CD1c-positive myeloid dendritic cell (primary cell): ENCODE results near the gene AEBP1.
A peak's percentile ranks its signal among the peaks of the same experiment; 100 is the strongest.
"Not testable (repeated sequence)": the region's sequence is repeated elsewhere in the genome, so short reads cannot be mapped to it uniquely, and the experiment has no call there.

Experiments
- DNase-seq: peaks from one replicate; pipeline ENCODE4 v3.0.0-alpha.2; 2016; ENCODE audit errors: extremely low spot score

Gene AEBP1

DNA sequence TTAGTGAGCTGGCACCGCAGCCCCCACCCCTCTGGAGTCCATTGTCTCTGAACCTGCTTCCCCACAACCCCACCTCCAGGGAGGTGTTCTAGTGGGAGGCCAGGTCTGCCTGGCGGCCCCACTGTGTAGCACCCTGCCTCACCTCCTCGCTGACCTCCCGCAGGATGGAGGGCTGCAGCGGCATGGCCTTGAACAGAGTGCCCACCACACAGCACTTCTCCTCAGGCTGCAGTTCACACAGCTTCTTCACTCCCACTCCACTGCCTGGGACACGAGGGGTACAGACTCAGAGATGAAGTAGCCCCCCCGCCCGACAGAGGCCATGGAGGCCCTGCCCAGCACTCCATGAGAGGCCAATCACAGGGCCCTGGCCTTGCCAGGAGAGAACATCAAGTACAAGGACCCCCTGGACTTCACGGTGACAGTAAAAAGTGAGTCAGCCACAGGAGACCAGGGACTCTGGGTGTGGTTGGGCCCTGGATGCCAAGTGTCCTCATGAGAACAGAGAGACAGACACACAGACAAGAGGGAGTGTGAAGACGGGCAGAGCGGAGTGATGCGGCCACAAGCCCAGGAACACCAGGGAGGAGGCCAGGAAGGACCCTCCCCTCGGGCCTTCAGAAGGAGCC lies 13.8 kb downstream of the AEBP1 start:
- no peak for DNase-seq

DNA sequence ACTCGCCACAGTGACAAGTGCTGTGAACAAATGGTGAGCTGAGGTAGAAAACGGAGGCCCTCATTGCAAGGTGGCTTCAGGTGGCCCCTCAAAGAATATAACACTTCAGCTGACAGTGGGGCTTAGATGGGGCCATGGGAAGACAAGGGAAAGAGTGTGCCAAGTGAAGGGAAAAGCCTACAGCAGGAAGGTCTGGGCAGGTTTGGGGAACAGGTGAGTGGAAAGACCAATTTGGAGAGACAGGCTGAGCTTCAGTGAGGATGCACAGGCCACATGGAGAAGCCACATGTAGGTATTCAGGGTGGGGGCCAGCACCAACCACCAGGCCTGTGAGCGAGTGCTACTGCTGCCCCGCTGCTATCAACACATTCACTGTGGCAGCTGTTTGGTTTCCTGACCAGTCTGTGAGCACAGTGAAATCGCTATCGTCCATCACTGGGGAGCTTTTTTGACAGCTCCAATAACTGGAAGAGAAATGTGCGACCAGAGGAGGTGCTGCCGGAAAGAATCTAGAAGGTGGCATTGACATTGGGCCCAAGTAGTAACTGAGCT lies 15.8 kb downstream of the AEBP1 start:
- no peak for DNase-seq

DNA sequence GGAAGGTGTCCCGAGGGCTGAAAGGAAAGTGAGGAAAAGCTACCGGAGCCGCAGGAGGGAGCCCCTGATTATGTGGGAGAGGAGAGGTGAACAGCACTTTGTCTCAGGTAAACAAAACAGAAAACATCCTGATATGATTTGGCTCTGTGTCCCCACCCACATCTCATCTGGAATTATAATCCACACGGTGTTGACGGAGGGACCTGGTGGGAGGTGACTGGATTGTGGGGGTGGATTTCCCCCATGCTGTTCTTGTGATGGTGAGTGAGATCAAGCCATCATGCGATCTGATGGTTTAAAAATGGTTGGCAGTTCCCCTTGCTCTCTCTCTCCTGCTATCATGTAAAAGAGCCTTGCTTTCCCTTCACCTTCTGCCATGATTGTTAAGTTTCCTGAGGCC lies 16.2 kb downstream of the AEBP1 start:
- no peak for DNase-seq

DNA sequence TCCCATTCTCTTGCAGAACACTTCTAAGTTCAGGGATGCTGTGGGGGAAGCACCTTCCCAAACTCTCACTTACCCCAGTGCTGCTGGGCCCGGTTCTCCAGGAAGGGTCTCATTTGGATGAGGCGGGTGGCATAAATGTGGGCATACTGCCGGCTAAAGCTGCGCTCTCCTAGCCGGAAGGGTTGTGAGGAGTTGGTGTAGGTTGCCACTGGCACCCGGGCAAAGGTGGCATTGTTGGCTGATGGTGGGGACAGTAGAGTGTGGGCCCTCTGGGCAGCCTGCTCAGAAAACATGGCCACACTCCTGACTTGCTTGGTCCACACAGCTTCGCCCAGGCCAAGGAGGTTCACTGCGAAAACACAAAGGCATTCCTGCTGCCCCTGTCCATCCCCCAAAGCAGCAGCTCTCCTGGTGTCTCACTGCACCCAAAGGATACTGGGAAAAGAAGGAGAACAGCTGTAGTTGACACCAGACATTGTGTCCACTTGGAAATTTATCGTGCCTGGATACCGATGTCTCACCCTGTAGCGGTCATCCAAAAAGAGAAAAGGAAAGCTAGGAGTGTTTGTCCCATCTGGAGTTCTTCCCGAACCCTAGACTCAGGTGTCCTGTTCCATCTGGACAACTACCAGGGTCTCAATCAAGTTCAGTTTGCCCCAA lies 17.7 kb downstream of the AEBP1 start:
- DNase-seq, result no peak

DNA sequence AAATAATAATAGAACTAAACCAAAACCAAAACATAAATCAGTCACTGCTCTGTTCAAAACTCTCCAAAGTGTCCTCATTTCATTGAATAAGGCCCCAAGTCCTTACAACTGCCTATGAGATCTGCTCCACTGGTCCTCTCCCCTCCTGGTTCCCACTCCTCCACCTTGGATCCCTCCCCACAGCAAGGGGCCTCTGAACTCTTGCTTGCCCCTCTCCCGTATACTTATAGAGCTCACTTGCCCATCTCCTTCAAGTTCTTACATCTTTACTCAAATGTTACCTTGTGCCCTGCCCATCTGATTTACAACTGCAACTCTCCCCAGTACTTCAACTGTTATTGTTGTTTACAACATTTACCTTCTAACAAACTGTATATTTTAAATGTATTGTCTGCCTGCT lies 18.4 kb downstream of the AEBP1 start:
- no peak for DNase-seq

DNA sequence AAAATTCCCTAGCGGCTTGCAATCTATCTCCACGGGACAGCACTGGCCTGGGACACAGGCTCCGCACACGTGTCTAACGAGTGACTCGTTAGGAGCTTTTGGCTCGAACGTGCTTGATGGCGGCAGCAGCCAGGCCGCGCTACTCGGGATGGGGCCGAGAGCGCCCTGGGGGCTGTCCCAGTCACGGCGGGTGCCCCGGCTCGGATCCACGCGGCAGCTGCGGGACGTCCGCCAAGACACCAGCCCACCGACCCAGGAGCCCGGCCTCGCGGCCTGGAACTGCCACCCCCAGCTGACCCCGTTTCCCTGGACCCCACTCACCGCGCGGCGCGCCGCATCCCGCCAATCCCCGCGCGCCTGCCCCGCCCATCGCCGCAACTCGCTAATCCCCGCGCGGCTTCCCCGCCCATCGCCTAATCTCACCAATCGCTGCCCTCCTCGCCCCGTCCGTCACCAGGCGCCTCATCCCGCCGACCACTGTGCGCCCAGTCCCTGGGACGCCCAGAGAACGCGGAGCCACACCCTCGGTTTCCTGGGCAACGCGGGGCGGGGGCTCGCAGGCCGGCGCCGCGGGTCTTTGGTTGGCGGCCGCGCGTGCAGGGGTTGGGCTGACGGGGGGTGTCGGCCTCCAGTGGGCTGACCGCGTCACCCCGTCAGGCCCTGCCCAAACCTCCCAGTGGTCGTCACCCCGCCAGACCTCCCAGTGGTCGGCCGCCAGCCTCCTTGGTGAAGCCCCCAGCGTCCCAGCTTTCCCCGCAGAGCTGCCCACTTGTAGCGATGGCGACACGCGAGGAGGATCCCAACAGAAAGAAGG lies 19.3 kb downstream of the AEBP1 start, which contains the start of gene POLD2:
TSS of gene POLD2 (minus strand) at position 359 of the 814 bp plus-strand sequence. CDS start 1,495 bp downstream, outside the sequence.
- DNase-seq, result peak; percentile 97

DNA sequence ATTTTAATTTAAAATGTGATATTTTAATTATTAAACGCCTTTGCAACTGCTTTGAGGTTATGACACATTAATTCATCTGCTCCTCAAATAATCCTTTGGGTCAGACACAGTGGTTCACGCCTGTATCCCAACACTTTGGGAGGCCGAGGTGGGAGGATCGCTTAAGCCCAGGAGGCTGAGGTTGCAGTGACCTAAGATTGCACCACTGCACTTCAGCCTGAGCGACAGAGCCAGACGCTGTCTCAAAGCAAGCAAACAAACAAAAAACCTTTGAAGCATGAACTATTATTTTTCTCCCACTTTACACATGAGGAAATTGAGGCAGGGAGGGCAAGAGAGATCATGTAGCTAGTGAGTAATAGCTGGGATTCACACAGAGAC lies 20.7 kb downstream of the AEBP1 start:
- DNase-seq, result no peak

DNA sequence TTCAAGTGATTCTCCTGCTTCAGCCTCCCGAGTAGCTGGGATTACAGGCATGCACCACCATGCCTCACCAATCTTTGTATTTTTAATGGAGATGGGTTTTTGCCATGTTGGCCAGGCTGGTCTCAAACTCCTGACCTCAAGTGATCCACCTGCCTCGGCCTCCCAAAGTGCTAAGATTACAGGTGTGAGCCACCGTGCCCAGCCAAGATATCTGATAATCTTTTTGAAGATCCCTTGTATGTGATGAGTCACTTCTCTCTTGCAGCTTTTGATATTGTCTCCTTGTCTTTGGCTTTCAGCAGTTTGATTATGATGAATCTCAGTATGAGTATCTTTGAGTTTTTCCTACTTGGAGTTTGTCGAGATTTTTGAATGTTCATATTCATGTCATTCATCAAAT lies 22.4 kb downstream of the AEBP1 start:
- not testable (repeated sequence) for DNase-seq

DNA sequence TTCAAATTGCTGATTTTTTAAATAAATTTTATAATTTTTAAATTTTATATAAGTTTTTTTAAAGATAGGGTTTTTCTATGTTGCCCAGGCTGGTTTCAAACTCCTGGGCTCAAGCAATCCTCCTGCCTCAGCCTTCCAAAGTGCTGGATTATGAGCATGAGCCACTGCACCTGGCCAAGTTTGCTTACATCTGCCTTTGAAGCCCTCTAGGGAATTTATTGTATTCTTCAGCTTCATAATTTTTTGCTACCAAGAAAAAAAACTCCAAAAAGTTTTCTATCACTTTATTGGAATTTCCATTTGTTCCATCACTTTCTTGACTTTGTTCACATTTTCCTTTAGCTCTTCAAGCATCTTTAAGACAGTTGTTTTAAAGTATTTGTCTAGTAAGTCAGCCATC lies 23.0 kb downstream of the AEBP1 start:
- DNase-seq, result no peak

DNA sequence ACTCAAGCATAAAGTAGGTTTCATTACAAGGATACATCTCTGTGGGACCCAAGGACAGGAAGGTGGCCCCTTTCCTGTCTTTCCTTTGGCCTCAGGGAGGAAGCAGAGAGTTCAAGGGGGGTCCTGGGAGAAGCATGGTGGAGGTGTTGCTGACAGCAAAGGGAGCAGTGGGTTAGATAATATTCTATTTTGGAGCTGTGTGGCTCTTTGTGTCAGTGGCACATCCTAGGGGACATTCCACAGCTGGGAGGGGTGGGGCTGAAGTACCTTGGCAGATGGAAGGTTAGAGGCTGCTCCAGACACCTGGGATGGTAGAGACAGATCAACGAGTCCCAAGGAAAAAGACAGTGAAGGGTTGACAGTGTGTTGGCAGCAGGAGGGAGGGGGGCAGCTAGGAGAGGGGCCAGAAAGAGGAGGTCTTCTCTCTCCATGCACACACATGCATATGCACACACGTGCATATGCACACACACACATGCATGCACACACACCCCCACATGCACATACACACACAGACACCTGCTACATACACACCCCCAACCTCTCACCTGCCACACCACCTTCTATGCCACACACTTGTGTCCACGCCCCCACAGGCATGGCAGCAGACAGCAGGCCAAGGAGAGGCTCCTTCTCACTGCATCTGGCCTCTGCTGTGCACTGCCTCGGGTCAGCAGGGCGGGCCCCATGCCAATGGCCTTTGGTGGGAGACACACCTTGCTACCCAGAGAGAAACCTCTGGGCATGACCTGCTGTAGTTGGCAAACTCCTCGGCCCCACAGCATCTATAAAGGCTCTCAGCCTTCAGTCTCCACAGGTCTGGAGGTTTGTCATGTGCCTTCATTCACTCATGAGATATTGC lies 24.8 kb downstream of the AEBP1 start:
- no peak for DNase-seq

DNA sequence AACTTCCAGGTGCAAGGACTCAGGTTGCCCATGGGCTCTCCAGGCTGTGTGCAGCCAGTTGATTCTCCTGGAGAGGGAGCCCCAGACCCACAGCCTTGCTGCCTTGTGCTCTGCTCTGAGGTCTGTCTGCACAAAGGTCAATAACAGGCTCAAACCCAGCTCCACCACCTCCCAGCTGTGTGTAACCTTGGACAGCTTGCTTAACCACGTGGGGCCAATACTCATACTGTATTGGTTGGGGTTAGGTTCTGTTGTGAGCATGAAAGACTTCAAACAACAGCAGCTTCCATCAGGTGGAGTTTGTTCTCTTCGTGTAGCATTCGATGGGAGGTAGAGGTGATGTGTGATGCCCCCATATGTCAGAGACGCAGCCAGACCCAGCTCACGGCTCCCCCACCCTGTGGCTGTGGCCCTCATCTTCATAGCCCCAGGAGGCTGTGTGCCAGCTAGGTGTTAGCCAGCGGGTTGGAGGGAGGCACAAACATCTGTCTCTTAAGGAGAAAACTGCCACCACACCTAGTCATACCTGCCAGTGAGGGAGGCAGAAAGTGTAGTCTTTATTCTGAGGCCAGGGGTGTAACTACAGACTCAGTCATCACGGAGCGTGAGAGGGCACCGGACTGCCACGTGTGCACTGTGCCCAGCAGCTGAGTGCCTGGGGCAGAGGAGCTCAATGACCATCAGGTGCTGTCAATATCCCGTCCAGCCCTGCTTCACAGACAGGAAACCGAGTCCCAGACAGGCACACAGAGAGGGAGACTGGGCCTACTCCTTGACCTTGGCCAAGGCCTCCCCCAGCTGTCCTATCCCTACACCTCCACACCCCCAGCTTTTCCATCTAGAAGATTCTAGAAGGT lies 27.3 kb downstream of the AEBP1 start:
- DNase-seq, result no peak

DNA sequence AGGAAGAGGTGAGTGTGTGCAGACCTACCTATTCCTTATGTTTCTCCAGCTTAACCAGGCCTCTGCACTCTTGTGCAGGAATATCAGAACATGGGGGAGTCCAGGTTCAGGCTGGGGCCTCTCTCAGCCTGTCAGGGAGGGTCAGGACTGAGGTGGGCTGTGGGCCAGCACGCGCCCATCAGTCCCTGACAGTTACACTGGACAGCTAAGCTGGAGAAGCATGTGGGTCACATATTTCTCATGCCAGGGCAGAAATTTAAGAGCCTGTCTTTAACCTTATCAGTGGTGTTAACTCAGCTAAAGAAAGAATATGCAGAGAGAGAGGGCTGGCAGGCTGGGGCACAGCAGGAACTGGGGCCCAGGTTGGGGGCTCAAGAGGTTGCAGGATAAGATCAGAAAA lies 27.9 kb downstream of the AEBP1 start:
- DNase-seq, result no peak

DNA sequence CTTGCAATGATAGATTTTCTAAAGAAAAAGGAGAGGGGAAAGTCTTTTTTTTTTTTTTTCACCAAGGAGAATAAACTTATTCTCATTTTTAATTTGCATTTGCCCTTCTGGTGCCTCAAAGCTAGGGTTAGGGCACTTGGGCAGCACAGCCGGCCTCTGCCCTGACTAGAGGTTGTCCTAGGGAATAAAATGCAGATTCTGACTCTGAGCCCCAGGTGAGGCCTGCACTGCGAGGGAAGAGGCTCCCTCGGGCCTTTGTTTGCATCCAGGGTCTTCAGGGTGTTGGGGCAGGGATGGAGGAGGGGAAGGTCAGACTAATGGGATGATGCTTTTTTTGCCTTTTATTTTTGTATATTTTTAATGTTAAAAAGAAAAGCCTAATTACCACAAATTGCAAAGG lies 29.1 kb downstream of the AEBP1 start:
- no peak for DNase-seq

DNA sequence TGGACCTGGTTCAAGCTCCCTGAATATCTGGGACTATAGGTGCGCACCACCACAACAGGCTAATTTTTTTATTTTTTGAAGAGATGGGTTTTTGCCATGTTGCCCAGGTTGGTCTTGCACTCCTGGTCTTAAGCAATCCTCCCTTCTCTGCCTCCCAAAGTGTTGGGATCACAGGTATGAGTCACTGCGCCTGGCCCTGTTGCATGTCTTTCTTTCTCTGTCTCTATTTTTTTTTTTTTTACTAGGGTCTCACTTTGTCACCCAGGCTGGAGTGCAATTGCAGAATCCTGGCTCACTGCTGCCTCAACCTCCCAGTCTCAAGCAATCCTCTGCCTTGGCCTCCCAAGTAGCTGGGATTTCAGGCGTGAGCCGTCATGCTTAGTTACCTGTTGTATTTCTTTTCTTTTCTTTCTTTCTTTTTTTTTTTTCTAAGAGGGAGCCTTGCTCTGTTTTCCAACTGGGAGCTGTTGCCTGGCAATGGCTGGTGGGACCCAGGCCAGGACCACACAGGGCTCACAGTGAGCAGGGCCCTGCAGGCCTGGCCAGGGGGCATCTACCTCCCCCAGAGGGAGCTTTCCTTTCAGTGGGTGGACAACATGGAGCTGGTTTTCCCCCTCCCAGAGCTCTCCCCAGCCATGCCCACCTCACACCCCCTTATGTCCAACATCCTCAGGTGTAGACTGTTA lies 30.9 kb downstream of the AEBP1 start:
- DNase-seq, result no peak

DNA sequence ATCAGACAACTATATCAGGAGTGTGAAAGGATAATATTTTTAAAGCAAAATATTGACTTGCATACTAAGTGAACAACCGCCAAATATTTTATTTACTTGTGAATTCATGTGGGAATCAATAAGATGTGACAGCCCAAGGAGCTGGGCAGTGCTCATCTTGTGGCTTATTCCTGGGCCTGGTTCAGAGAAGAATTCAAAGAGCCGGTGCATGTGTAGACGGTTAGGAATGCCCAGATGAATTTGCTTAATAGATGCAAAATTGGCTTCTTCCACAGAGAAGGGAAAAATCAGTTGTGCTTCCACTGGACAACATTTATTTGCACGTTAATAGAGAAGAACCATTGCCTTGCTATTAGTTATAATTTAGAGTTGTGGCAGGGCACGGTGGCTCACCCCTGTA lies 32.6 kb downstream of the AEBP1 start:
- no peak for DNase-seq

DNA sequence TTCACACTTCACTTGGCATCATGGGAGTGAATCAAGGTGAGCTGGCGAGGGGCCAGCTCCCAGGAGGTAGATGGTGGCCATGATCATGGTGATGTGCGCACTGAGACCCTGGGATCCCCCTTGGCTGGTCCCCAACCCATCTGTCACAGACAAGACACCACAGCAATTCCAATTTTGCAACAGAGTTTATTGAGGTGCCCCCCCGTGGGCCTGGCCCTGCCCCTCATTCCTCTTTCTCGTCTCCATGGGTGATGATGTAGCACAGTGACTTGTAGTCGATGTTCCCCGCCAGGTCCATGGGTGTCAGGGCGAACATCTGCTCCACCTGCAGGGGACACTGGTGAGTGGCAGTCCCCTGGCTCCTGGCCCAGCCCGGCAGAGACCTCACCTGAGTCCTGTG lies 34.6 kb downstream of the AEBP1 start:
- DNase-seq, result no peak

DNA sequence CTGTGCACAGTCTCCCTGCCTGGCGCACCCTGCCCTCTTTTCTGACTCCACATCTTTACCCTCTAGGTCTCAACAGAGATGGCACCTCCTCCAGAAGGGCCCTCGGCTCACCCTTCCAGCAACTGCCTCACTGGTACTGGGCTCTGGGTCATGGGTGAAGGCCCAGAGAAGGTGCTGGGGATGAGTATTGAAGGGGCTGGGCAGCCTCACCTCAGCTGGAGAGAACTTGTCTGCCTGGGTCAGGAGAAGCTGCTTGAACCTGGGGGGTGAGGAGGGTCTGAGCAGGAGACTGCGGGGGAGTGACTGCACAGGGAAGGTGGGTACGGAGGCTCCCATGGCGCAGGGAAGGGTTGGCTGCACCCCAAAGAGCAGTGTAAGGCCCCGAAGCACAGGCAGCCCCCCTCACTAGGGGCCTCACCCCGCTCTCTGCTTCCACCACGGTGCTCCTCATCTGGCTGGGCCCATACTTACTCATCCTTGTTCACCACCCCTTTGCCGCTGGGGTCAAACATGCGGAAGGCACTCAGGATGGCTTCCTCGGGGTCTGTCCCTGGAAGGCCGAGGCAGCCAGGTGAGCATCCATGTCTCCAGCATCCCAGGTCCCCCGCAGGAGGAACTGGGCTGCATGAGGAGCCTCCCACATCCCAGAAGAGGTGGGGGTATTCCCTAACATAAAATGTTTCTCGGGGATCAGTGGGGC lies 35.3 kb downstream of the AEBP1 start:
- DNase-seq, result no peak

DNA sequence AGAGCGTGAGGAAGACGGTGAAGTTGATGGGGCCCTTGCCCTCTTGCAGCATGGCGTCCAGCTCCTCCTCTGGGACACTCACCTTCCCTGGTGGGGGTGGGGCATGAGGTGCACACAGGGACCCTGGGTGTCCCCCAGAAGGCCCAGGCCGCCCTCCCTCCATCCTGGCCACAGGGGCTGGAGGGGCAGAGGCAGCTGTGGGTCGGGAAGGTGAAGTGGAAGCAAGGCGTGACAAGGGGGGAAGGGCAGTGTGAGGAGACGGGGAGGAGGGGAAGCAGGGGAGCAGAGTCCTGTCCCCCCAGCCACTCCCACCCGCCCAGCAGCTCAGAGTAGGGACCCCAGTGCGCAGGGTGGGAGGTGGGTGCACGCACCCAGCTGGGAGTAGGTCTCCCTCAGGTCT lies 36.2 kb downstream of the AEBP1 start:
- no peak for DNase-seq

DNA sequence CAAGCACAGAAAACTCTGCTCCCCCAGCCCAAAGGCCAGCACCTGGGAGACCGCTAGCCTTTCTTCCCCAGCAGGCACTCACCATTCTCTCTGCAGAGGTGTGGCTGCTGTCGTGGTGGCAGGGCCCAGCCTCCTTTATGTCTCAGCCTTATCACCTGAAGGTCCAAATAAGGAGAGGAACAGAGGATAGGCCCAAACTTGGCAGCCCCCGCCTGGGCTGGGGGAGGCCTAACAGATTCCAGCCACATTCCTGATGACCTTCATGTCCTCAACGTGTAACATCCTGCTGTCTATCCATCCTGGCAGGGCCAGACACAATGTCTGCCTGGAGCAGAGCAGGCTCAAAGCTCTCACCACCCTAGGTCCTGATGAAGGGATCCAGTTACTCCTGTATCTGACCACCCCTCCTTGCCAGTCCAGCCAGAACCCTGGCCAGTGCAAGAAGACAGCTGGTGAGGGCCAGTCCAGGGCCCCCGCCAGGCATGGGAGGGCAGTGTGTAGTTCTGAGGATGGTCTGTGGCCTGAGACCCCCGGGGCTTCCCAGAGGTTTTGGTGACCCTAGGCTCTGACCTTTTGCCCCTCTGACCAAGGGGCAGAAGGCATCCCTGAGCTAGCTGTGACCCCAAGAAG lies 37.2 kb downstream of the AEBP1 start, which contains the start of gene MYL7:
TSS of gene MYL7 (minus strand) at position 112 of the 630 bp plus-strand sequence. CDS start at position 85, 27 bp downstream.
- no peak for DNase-seq
